Activated CD4-positive, alpha-beta memory T cell treated with anti-CD3 and anti-CD28 coated beads for 36 hours (primary cell): Measurements from ENCODE around the gene MACF1. TPM values are rescaled to one million over a fixed set of nuclear protein-coding genes. Genes with fewer than 3 reads are reported as not detected.

Experiments used
- CTCF ChIA-PET: fragments of 350-600 bp; sonication (Branson Sonifier 250); formaldehyde crosslinking; loops from one replicate; lab custom pipeline; 2021; ENCODE audit warnings: antibody characterized with exemption, inconsistent platforms; lab: Charles Lee
- POLR2A ChIA-PET: fragments of 350-600 bp; sonication (Branson Sonifier 250); formaldehyde crosslinking; loops from one replicate; lab custom pipeline; 2021; ENCODE audit warnings: antibody characterized with exemption; lab: Charles Lee
- DNase-seq: peaks from one replicate; pipeline ENCODE4 v3.0.0-alpha.2; 2020
- H3K27ac Mint-ChIP-seq: one replicate; pipeline ENCODE4 v1.8.0; 2021; ENCODE audit warnings: mixed read lengths
- H3K27me3 Mint-ChIP-seq: one replicate; pipeline ENCODE4 v1.8.0; 2021; ENCODE audit warnings: mixed read lengths
- H3K36me3 Mint-ChIP-seq: one replicate; pipeline ENCODE4 v1.8.0; 2021; ENCODE audit warnings: mixed read lengths
- H3K4me1 Mint-ChIP-seq: one replicate; pipeline ENCODE4 v1.8.0; 2021; ENCODE audit warnings: low read depth, mixed read lengths
- H3K4me3 Mint-ChIP-seq: one replicate; pipeline ENCODE4 v1.8.0; 2021; ENCODE audit warnings: mild to moderate bottlenecking, mixed read lengths
- H3K9me3 Mint-ChIP-seq: one replicate; pipeline ENCODE4 v1.8.0; 2021; ENCODE audit warnings: mixed read lengths
- intact Hi-C: fragments of 100-400 bp; cut with micrococcal nuclease; formaldehyde crosslinking; loops from one replicate; pipeline ENCODE4 v1.15.1; 2023
- total RNA-seq, 2 experiments: library from RNA; stranded (reverse); gene quantifications; one replicate each; pipeline ENCODE4 v1.2.3, GENCODE V29; 2021

The MACF1 gene
- total RNA-seq, 2 experiments from 2014 or later = 239 to 240 TPM

DNA sequence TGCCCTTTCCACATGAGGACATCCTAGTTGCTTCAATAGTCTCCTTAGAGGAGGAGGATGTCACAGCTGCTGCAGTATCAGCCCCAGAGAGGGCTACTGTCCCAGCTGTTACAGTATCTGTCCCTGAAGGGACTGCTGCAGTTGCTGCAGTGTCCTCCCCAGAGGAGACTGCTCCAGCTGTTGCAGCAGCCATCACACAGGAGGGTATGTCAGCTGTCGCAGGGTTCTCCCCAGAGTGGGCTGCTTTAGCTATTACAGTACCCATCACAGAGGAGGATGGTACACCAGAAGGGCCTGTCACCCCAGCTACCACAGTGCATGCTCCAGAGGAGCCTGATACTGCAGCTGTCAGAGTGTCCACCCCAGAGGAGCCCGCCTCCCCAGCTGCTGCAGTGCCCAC lies 208.4 kb downstream of the MACF1 start:
- ChIA-PET POLR2A (interaction anchor here (1.0 kb wide), 1 partner anchor 15 kb away, joined by 5 read pairs; no protein-coding TSS in a partner anchor), CTCF (interaction anchor here (1.1 to 4.5 kb wide), 6 partner anchors 13 to 315 kb away, joined by 3 to 51 read pairs (median 16); no protein-coding TSS in a partner anchor)
- H3K27ac Mint-ChIP-seq = no peak overlapping the region
- no peaks in the 10 kb centered on the region for H3K27me3 Mint-ChIP-seq
- intact Hi-C loops = no loop called here
- DNase-seq = no peak
- peaks cover 17% of the 10 kb centered on the region for H3K36me3 Mint-ChIP-seq
- peaks cover 51% of the 10 kb centered on the region for H3K4me1 Mint-ChIP-seq
- no peak overlapping the region for H3K4me3 Mint-ChIP-seq
- H3K9me3 Mint-ChIP-seq = no peaks in the 10 kb centered on the region

DNA sequence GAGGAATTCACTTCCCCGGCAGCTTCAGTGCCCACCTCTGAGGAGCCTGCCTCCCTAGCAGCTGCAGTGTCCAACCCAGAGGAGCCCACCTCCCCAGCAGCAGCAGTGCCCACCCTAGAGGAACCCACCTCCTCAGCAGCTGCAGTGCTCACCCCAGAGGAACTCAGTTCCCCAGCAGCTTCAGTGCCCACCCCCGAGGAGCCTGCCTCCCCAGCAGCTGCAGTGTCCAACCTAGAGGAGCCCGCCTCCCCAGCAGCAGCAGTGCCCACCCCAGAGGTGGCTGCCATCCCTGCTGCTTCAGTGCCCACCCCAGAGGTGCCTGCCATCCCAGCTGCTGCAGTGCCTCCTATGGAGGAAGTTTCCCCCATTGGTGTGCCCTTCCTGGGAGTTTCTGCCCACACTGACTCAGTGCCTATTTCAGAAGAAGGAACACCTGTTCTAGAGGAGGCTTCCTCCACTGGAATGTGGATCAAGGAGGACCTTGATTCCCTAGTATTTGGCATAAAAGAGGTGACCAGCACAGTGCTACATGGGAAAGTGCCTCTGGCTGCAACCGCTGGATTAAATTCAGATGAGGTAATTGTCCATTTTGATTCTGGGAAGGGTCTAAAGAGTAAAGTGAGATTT lies 209.5 kb downstream of the MACF1 start:
- DNase-seq = no peak

DNA sequence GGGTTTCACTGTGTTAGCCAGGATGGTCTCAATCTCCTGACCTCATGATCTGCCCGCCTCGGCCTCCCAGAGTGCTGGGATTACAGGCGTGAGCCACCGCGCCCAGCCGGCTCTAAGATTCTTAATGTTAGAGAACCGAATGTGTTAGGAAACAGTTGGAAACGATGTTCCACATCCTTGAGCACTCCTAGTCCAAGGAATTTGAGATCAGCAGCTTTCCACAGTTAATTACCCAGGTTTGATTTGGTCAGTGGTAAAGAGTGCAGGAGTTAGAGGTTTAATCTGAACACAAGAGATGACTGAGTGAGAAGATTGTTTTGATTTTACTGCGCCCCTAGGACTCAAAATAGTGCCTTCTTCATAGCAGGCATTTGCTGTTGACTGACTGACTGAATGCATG lies 211.1 kb downstream of the MACF1 start:
- ChIA-PET POLR2A (no interaction called here), CTCF (no interaction called here)
- H3K27ac Mint-ChIP-seq = no peak overlapping the region
- DNase-seq = no peak
- H3K9me3 Mint-ChIP-seq = no peaks in the 10 kb centered on the region
- no peaks in the 10 kb centered on the region for H3K27me3 Mint-ChIP-seq
- H3K4me3 Mint-ChIP-seq = no peak overlapping the region
- H3K4me1 Mint-ChIP-seq = peaks cover 50% of the 10 kb centered on the region
- intact Hi-C loops = no loop called here
- H3K36me3 Mint-ChIP-seq = peaks cover 15% of the 10 kb centered on the region

More for the DNA sequence above, 209.5 kb downstream of the MACF1 start:
- H3K27me3 Mint-ChIP-seq = no peaks in the 10 kb centered on the region
- H3K4me3 Mint-ChIP-seq = no peak overlapping the region
- no peaks in the 10 kb centered on the region for H3K9me3 Mint-ChIP-seq
- H3K36me3 Mint-ChIP-seq = peaks cover 21% of the 10 kb centered on the region
- intact Hi-C loops = no loop called here
- ChIA-PET CTCF (no interaction called here), POLR2A (no interaction called here)
- H3K27ac Mint-ChIP-seq = no peak overlapping the region
- peaks cover 52% of the 10 kb centered on the region for H3K4me1 Mint-ChIP-seq

DNA sequence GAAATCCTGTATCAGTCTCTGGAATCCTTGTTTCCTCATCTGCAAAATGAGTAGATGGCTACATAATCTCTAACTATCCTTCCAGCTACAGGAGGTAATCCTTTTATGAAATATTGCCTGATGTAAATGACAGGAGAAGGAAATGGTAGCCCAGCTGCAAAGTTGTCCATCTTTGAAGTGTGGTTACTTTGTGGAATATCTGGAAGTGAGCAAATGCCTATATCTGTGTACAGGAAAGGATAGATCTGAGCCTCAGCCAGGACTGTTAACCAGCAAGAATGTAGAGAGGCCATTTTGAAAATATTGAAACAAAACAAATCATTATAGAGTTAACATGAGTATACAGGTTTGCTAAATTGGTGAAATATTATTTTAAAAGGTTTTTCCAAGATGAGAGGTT lies 212.1 kb downstream of the MACF1 start:
- CTCF ChIA-PET = interaction anchor here (0.6 kb wide), 1 partner anchor 449 kb away, joined by 3 read pairs; no protein-coding TSS in a partner anchor
- H3K4me3 Mint-ChIP-seq = no peak overlapping the region
- no peak for DNase-seq
- POLR2A ChIA-PET = no interaction called here
- H3K27me3 Mint-ChIP-seq = no peaks in the 10 kb centered on the region
- H3K36me3 Mint-ChIP-seq = peaks cover 14% of the 10 kb centered on the region
- intact Hi-C loops = no loop called here
- H3K27ac Mint-ChIP-seq = no peak overlapping the region
- no peaks in the 10 kb centered on the region for H3K9me3 Mint-ChIP-seq
- peaks cover 42% of the 10 kb centered on the region for H3K4me1 Mint-ChIP-seq

DNA sequence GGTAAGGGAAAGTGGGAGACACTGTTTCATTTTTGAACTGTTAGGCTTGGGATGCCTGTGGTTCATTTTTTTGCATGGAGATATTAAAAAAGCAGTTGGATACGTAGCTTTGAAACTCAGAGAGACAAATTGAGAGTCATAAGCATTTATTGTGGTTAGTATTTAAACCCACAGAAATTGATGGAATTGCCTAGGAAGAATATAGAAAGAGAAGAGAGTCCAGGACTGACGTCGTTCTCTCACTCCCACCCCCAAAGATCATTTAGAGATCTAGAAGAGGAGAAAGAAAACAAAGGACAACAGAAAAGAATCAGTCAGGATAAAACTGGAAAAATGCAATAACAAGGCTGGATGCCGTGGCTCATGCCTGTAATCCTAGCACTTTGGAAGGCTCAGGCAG lies 213.7 kb downstream of the MACF1 start:
- no peak overlapping the region for H3K27ac Mint-ChIP-seq
- H3K4me3 Mint-ChIP-seq = no peak overlapping the region
- H3K4me1 Mint-ChIP-seq = peaks cover 41% of the 10 kb centered on the region
- POLR2A ChIA-PET = interaction anchor here (1.0 kb wide), 1 partner anchor 7 kb away, joined by 3 read pairs; no protein-coding TSS in a partner anchor
- CTCF ChIA-PET = interaction anchor here (3.2 kb wide), 1 partner anchor 8 kb away, joined by 24 read pairs; no protein-coding TSS in a partner anchor
- intact Hi-C loops = no loop called here
- DNase-seq = no peak
- peaks cover 25% of the 10 kb centered on the region for H3K36me3 Mint-ChIP-seq
- no peaks in the 10 kb centered on the region for H3K9me3 Mint-ChIP-seq
- H3K27me3 Mint-ChIP-seq = no peaks in the 10 kb centered on the region

DNA sequence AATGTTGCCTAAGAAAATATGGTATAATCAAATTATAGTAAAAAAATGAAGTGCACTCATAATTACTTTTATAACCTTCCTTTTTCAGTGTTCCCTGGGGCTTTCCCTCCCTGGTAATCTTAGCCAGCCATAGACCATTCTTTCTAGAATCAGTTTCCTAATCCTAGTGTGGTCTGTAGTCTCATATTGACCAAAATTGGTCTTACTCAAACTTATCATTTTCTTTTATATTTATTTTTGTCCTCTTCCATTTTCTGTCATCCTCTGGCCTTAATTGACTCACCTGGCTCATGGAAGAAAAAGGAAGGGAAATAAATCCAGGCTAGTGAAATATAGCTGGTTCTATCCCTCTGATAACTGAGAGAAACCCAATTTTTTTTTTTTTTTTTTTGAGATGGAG lies 216.0 kb downstream of the MACF1 start:
- DNase-seq = no peak
- H3K36me3 Mint-ChIP-seq = peaks cover 32% of the 10 kb centered on the region
- H3K9me3 Mint-ChIP-seq = no peaks in the 10 kb centered on the region
- H3K27ac Mint-ChIP-seq = no peak overlapping the region
- POLR2A ChIA-PET = no interaction called here
- no peaks in the 10 kb centered on the region for H3K27me3 Mint-ChIP-seq
- no peak overlapping the region for H3K4me3 Mint-ChIP-seq
- CTCF ChIA-PET = interaction anchor here (0.6 to 3.2 kb wide), 3 partner anchors 10 to 424 kb away, joined by 3 to 24 read pairs (median 3); no protein-coding TSS in a partner anchor
- H3K4me1 Mint-ChIP-seq = peaks cover 38% of the 10 kb centered on the region
- intact Hi-C loops = no loop called here

DNA sequence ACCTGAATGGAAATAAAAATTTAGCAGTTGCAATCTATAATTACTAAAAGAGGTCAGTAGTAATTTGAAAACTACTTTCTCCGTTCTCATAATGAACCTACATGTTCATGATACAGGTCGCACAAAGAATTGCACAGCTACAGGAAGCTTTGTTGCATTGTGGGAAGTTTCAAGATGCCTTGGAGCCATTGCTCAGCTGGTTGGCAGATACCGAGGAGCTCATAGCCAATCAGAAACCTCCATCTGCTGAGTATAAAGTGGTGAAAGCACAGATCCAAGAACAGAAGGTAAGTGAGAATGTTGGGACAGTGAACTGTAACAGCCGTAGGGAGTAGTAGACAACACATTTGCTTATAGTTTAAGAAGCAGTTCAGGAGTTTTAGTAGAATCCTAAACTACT lies 218.1 kb downstream of the MACF1 start:
- intact Hi-C loops = no loop called here
- ChIA-PET POLR2A (interaction anchor here (0.5 to 1.4 kb wide), 2 partner anchors 9 to 372 kb away, joined by 3 read pairs; no protein-coding TSS in a partner anchor), CTCF (interaction anchor here (1.1 to 1.5 kb wide), 3 partner anchors 12 to 164 kb away, joined by 3 to 4 read pairs (median 3); no protein-coding TSS in a partner anchor)
- H3K9me3 Mint-ChIP-seq = no peaks in the 10 kb centered on the region
- no peaks in the 10 kb centered on the region for H3K27me3 Mint-ChIP-seq
- peaks cover 36% of the 10 kb centered on the region for H3K4me1 Mint-ChIP-seq
- H3K4me3 Mint-ChIP-seq = no peak overlapping the region
- peaks cover 35% of the 10 kb centered on the region for H3K36me3 Mint-ChIP-seq
- peak; percentile 33 for DNase-seq
- H3K27ac Mint-ChIP-seq = peak overlapping the region; percentile 15

DNA sequence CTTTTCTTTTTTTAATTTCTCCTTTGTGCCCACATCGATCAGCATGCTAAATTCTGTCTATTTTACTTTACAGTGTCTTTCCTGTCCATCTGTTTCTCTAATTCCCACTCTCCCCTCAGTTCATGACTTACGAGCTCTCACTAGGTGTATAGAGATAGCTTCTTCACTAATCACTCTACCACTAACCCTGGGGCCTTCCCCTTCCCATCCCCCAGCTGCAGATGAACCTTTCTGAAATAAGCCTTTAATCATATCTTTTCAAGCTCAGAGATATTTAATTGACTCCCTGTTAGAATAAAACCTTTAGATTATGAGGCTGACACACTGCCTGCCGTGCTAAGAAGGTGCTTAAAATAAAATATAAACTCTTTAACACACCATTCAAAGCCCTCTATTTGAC lies 220.7 kb downstream of the MACF1 start:
- Mint-ChIP-seq H3K36me3 (peaks cover 44% of the 10 kb centered on the region), H3K27me3 (no peaks in the 10 kb centered on the region), H3K4me1 (peaks cover 26% of the 10 kb centered on the region), H3K9me3 (no peaks in the 10 kb centered on the region), H3K4me3 (no peak overlapping the region), H3K27ac (no peak overlapping the region)
- DNase-seq = no peak
- POLR2A ChIA-PET = no interaction called here
- CTCF ChIA-PET = interaction anchor here (1.3 to 4.8 kb wide), 2 partner anchors 14 to 18 kb away, joined by 5 to 24 read pairs; no protein-coding TSS in a partner anchor
- intact Hi-C loops = no loop called here

DNA sequence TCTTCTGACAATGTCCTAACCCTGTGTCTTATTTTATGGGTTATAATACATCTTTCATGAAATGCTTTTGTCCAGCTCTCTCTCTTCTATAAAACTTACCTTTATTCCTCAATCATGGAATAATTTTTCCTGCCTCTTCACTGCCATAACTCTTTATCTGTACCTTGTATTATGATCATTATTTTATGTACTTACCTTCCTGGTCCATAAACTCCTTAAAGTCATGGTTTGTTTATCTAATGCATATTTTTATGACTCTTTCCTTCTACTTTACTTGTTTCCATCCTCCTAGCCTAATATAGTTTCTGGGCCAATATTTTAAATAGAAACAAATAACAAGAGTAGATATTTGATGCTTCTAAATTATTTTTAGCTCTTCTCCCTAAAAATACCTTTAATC lies 221.1 kb downstream of the MACF1 start:
- POLR2A ChIA-PET = no interaction called here

DNA sequence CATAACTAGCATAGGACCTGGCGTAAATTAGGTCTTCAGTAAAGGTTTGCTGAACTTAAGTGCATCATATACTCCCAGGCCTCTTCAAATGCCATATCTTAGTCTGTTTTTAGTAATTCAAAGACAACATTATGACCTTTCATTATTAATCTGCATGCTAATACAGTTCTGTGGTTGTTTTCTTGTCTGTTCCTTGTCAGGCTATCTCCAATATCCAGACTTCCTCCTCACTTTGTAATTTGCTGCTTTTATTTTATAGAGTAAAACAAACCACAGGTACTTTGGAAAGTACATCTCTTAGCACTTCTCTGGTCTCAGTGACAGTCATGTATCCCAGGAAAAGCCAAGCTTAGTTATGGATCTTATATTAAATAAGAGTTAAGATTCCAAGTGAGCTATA lies 221.9 kb downstream of the MACF1 start:
- Mint-ChIP-seq H3K4me1 (peaks cover 20% of the 10 kb centered on the region), H3K36me3 (peaks cover 51% of the 10 kb centered on the region), H3K4me3 (no peak overlapping the region), H3K9me3 (no peaks in the 10 kb centered on the region), H3K27me3 (no peaks in the 10 kb centered on the region), H3K27ac (no peak overlapping the region)
- DNase-seq = no peak
- ChIA-PET CTCF (interaction anchor here (4.8 kb wide), 1 partner anchor 15 kb away, joined by 24 read pairs; no protein-coding TSS in a partner anchor), POLR2A (no interaction called here)
- intact Hi-C loops = no loop called here

More for the DNA sequence above, 221.1 kb downstream of the MACF1 start:
- CTCF ChIA-PET = interaction anchor here (4.8 kb wide), 1 partner anchor 14 kb away, joined by 24 read pairs; no protein-coding TSS in a partner anchor
- peaks cover 47% of the 10 kb centered on the region for H3K36me3 Mint-ChIP-seq
- DNase-seq = no peak
- H3K4me3 Mint-ChIP-seq = no peak overlapping the region
- intact Hi-C loops = no loop called here
- H3K9me3 Mint-ChIP-seq = no peaks in the 10 kb centered on the region
- peaks cover 22% of the 10 kb centered on the region for H3K4me1 Mint-ChIP-seq
- no peak overlapping the region for H3K27ac Mint-ChIP-seq
- H3K27me3 Mint-ChIP-seq = no peaks in the 10 kb centered on the region

DNA sequence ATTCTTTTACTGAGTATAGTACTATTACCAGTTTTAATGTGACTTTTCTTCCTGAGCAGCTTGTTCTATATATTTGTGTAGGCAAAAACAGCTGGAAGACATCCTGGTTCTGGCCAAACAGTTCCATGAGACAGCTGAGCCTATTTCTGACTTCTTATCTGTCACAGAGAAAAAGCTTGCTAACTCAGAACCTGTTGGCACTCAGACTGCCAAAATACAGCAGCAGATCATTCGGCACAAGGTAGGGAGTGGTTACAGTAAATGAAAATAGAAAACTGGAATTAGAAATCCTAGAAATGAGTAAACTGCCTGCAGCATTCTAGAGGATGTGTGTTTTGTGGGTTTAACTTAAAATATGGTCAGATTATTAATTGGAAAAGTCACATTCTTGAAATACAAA lies 222.9 kb downstream of the MACF1 start:
- no peak for DNase-seq
- no peaks in the 10 kb centered on the region for H3K9me3 Mint-ChIP-seq
- peaks cover 18% of the 10 kb centered on the region for H3K4me1 Mint-ChIP-seq
- no peak overlapping the region for H3K4me3 Mint-ChIP-seq
- ChIA-PET POLR2A (no interaction called here), CTCF (interaction anchor here (0.9 to 4.8 kb wide), 2 partner anchors 16 to 79 kb away, joined by 3 to 24 read pairs; no protein-coding TSS in a partner anchor)
- peaks cover 56% of the 10 kb centered on the region for H3K36me3 Mint-ChIP-seq
- H3K27ac Mint-ChIP-seq = no peak overlapping the region
- H3K27me3 Mint-ChIP-seq = no peaks in the 10 kb centered on the region
- intact Hi-C loops = no loop called here

DNA sequence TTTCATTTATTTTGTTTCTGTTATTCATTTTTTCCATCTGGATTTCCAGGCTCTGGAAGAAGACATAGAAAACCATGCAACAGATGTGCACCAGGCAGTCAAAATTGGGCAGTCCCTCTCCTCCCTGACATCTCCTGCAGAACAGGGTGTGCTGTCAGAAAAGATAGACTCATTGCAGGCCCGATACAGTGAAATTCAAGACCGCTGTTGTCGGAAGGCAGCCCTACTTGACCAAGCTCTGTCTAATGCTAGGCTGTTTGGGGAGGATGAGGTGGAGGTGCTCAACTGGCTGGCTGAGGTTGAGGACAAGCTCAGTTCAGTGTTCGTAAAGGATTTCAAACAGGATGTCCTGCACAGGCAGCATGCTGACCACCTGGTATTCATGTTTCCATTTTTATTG lies 223.4 kb downstream of the MACF1 start:
- Mint-ChIP-seq H3K4me3 (no peak overlapping the region), H3K9me3 (no peaks in the 10 kb centered on the region), H3K36me3 (peaks cover 53% of the 10 kb centered on the region), H3K4me1 (peaks cover 13% of the 10 kb centered on the region), H3K27me3 (no peaks in the 10 kb centered on the region), H3K27ac (no peak overlapping the region)
- POLR2A ChIA-PET = no interaction called here
- CTCF ChIA-PET = interaction anchor here (0.9 to 4.8 kb wide), 2 partner anchors 17 to 80 kb away, joined by 3 to 24 read pairs; no protein-coding TSS in a partner anchor
- intact Hi-C loops = no loop called here
- DNase-seq = no peak
